Retina (tissue), 1 donor: ENCODE measurements around the gene SHROOM2.
A peak's percentile ranks its signal among the peaks of the same experiment; 100 is the strongest.

Experiments
- DNase-seq: peaks from one replicate; pipeline ENCODE4 v3.0.0-alpha.2; 2016

The SHROOM2 gene

DNA sequence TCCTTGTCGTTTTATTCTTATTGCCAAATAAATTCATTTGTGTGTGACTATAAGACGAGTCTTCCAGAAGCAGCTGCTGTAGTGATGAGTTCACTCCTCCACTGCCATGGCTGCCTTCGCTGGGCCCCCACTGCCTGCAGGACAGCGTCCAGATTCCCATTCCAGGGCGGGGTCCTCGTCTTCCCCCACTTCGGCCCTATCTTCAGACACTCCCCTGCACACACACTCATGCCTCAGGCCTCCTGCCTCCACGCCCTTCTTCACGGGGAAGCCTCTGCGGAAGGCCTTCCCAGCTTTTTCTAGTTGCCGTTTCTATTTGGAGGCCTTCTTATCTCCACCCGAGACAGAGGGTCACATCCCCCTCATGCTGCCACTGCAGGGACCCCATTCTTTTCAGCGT is 80.4 kb downstream of the SHROOM2 start:
- DNase-seq: no peak

- no peak for DNase-seq
Measured at GRCh38 chrX:9867226-9867625, 81.0 kb downstream of the SHROOM2 start.

GRCh38 chrX:9867753-9868152 is 81.5 kb downstream of the SHROOM2 start:
- DNase-seq: no peak

DNA sequence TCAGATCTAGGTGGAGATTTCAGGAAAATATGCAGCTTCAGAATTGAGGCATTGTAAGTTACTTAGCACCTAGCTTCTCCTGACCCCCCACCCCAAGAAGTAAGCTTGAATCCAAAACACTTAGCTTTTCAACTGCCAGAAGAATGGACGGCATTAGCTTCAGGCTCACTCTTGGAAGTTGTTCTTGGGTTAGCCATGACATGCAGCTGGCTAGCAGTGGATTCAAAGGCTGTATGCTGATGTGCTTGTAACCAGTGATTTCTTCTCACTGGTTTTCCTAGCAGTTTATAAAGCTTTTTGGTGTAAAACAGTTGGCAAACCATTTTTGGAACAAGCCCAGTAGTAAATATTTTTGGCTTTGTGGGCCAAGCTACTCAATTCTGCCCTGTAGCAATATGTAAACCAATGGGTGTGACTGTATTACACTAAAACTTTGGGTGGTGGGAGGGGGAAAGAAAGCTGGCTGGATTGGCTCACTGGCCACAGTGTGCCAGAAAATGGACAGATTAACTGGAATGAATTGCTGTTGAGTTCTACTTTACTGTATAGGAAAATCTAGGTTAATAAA is 85.6 kb downstream of the SHROOM2 start:
- DNase-seq: no peak

- no peak for DNase-seq
Measured at GRCh38 chrX:9873360-9873759, 87.1 kb downstream of the SHROOM2 start.

DNA sequence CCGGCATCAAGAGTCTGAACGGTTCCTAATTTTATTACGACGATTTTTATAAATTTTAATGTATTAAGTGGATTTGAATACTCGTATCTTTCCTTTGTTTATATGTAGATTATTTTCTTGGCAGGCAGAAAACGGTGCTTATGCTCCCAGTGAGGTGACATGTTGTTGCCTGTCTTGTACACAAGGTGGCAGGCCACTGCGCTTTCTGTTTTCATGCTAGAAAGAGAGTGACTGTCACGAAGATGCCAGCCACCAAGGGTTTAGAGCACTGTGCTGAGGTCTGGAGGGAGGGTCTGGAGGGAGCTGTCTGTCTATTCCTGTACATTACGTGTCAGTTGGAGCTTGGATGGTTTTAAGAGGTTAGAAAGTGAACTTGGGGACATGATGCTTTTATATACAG is 87.7 kb downstream of the SHROOM2 start:
- DNase-seq: no peak

- no peak for DNase-seq
Measured at GRCh38 chrX:9874483-9874882, 88.3 kb downstream of the SHROOM2 start.

DNA sequence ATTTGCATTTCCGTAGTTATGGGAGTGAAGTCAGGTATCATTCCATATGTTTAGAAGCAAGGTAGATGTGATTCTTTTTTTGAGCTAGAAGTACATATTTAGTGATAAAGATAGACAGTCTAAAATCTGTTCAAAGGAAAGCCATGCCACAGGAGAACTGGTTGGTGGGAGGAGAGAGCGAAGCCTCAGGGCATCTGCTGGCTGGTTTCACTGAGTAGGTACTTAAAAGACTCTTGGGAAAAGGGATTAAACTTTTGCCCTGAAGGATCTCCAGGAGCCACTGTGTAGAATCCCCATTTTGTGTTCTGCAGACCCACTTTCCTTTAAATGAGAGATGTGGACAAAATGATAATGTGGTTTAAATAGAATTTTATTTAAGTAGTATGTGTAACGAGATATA is 89.6 kb downstream of the SHROOM2 start:
- DNase-seq: no peak

GRCh38 chrX:9876201-9876600 is 90.0 kb downstream of the SHROOM2 start:
- no peak for DNase-seq

DNA sequence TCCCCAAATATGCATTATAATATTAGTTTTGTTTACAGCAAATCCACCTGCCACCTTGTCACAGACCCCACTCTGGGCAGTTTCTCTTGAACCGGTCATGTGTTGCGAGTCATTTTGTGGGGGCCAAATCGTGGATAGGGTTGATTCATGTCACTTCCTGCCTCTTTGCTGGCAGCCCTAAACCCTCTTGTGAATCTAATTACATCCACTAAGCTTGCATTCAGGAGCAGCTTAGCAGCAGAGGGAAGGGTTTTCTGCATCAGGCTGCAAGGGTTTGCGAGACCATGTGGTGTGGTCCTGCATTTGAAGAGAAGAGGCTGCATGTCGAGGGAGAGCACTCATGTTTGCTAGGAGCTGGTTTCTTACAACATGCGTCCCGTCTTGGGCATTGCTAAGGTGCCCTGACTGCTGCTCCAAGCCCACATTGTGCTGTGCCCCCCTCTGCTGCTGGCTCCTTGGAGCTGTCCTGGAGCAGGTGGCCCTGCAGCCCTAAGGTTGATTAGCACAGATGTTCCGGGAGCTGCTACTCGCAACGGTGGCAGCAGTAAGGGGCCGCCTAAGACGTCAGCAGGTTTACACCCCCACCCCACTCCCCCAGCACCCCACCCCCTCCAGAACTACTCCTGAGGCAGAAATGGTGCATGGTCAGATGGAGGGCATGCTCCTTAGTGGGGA is 92.1 kb downstream of the SHROOM2 start:
- peak; percentile 43 for DNase-seq

GRCh38 chrX:9880237-9880636 is 94.0 kb downstream of the SHROOM2 start:
- no peak for DNase-seq

DNA sequence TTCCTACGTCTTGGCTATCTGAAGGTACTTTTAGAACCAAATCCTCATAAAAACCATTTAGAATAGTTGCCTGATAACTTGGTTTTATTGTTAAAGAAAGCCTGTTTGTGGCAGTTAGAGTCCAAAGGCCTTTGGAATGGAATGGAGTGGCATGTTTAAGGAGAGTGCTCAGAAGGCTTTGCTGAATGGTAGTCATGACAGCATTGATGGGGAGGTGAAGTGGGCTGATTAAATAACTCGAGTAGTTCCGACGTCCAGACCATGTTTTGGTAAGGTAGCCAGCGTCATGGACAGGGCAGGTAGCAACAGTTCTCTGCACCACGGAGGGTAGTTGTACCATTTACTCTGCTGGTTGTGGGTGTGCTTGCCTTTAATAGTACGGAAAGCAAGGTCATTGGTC is 94.6 kb downstream of the SHROOM2 start:
- DNase-seq: no peak

DNA sequence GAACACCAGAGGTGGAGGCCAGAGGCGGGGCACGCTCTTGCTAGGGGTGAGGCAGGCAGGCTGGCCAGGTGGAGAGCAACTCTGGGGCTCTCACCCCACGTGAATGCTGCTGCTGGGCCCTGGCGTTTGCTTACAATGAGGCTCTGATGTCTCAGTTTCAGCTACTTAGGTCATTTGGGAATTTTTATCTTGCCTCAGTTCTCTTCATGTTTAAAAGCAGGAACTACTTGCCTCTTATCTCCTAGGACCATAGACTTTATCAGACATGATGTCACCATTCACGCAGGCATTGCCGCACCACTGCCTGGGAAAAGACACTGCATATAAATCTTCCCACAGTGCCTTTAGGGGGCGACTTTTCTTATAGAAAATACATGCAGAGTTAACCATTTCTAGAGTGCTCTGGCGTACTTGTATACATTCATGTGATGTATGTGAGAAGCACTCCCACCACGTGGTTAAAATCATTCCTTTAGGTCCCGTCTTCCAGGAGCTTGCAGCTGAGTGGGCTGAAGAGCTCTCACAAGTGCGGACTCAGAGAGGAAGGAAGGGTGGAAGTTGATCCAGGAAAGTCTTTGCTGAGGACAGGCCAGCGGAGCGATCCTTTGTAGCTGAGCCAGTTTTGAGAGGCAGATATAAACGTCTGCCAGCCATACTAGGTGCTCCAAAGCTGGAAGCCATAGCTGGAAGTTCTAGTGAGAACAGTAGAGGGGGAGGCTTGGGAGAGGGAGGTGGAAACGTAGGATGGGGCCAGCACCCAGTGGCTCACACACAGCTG is 96.6 kb downstream of the SHROOM2 start:
- DNase-seq: no peak

GRCh38 chrX:9884031-9884779 is 98.0 kb downstream of the SHROOM2 start:
- no peak for DNase-seq

DNA sequence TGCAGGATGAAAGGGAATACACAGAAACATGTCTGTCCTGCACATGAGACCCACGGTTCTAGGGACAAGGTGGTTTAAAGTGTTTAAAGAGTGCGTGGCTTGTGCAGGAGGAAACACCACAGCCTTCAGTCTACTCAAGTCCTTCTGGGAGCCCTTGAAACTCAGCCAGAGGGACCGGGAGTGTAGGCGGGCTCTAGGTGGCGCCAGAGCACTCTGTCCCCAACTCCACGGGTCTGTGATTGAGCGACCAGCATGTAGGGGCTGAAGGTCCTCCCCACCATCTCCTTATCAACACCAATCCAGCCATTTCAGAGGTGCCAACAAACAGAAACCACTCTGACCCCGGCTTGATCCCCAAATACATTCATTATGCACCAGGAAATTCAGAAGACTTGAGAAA is 98.9 kb downstream of the SHROOM2 start:
- DNase-seq: peak; percentile 72

GRCh38 chrX:9887659-9888297 is 101.5 kb downstream of the SHROOM2 start:
- DNase-seq: no peak

- no peak for DNase-seq
Measured at GRCh38 chrX:9888953-9889470, 102.8 kb downstream of the SHROOM2 start.

GRCh38 chrX:9890681-9891091 is 104.5 kb downstream of the SHROOM2 start:
- no peak for DNase-seq

DNA sequence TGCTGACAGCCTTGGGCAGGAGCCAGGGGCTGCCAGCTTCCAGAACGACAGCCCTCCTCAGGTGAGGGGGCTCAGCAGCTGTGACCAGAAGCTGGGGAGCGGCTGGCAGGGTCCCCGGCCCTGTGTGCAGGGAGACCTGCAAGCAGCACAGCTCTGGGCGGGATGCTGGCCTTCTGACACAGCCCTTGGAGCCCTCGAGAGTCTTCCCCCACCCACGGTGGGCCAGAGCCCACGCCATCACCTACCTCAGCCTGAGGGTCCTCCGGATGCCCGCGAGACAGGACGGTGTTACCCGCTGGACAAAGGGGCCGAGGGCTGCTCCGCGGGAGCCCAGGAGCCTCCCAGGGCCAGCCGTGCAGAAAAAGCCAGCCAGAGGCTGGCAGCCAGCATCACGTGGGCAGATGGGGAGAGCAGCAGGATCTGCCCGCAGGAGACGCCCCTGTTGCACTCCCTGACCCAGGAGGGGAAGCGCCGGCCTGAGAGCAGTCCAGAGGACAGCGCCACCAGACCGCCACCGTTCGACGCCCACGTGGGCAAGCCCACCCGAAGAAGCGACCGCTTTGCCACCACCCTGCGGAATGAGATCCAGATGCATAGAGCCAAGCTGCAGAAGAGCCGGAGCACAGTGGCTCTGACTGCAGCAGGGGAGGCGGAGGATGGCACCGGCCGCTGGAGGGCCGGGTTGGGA is 109.1 kb downstream of the SHROOM2 start:
- no peak for DNase-seq

DNA sequence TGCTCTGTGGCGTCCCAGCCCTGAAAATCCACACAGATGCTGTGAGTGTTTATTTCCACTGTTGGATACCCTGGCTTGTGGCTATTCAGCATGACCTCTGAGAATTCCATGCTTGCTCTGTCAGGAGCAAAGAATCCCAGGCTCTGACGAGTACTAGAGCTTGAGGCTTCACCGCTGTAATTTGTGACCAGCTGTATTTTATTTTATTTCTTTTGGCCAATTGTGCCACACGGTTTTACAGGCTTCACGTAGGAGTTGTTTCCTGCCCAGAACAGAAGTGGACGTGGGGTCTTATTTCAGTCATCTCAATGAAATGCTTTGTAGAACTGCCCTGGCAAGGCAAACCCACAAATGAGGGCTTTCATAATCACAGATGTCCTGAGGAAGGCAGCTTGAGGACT is 111.5 kb downstream of the SHROOM2 start:
- no peak for DNase-seq

- peak; percentile 74 for DNase-seq
Measured at GRCh38 chrX:9899640-9900111, 113.4 kb downstream of the SHROOM2 start.

DNA sequence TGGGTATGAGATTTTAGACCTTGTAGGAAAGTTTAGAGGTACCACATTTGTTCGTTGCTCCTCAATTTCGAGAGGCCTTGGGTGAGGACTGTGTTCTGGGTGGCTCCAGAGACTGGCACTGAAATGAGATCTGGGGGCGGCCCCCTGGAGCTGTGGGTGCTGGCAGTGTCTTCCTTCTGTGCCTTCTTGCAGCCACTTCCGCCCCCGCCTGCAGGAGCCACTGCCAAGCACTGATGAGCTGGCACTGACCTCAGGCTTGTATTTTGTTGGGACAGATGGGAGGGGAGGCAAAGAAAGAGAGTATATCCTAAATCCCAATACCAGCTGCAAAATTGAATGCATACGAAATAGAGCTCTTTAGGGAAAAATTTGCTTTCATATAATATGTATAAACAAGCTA is 116.4 kb downstream of the SHROOM2 start:
- DNase-seq: no peak
